GM21390 (cell line): ENCODE results near the gene RABAC1.
"Not testable (repeated sequence)": the region's sequence is repeated elsewhere in the genome, so short reads cannot be mapped to it uniquely, and the experiment has no call there.

ENCODE experiments used
- ATAC-seq: cut with Tn5 transposase; IDR thresholded peaks from one replicate; pipeline ENCODE4 v1.9.1; 2021; ENCODE audit not compliant: unreplicated experiment

Gene RABAC1

GRCh38 chr19:41917676-41918075 lies 41.4 kb downstream of the RABAC1 start:
- no peak for ATAC-seq

GRCh38 chr19:41915776-41916414 lies 43.2 kb downstream of the RABAC1 start:
- ATAC-seq = no peak

- no peak for ATAC-seq
These were observed 43.9 kb downstream of the RABAC1 start for GRCh38 chr19:41915021-41915775.

- ATAC-seq = not testable (repeated sequence)
These were observed 44.7 kb downstream of the RABAC1 start for GRCh38 chr19:41914424-41914834.

GRCh38 chr19:41913538-41914423 lies 45.3 kb downstream of the RABAC1 start:
- ATAC-seq = no peak

- ATAC-seq = no peak
These were observed 46.1 kb downstream of the RABAC1 start for GRCh38 chr19:41912899-41913537.

- ATAC-seq = no peak
These were observed 47.0 kb downstream of the RABAC1 start for GRCh38 chr19:41911889-41912731.

- no peak for ATAC-seq
These were observed 47.9 kb downstream of the RABAC1 start for GRCh38 chr19:41910992-41911888.

GRCh38 chr19:41910240-41910991 lies 48.7 kb downstream of the RABAC1 start:
- ATAC-seq = no peak

GRCh38 chr19:41909706-41910105 lies 49.4 kb downstream of the RABAC1 start:
- ATAC-seq = no peak

- ATAC-seq = no peak
These were observed 50.2 kb downstream of the RABAC1 start for GRCh38 chr19:41908724-41909464.

- ATAC-seq = no peak
These were observed 51.0 kb downstream of the RABAC1 start for GRCh38 chr19:41907994-41908615.

- no peak for ATAC-seq
These were observed 52.0 kb downstream of the RABAC1 start for GRCh38 chr19:41906916-41907680.
